SU-DHL-6 (cell line): Measurements from ENCODE around the gene HECW1.

Experiments used
- H2AFZ ChIP-seq: fragments of 200-600 bp; sonication (generic); 2 replicates; pipeline ENCODE4 v1.6.1; 2014; ENCODE audit warnings: low read depth, mild to moderate bottlenecking, moderate library complexity, mixed read lengths, antibody characterized with exemption, low read length; ENCODE audit not compliant: severe bottlenecking
- H3F3A ChIP-seq: fragments of 200-600 bp; shearing (Covaris generic); 2 replicates; pipeline ENCODE4 v1.6.0; 2016; ENCODE audit warnings: antibody characterized with exemption, mild to moderate bottlenecking; ENCODE audit not compliant: insufficient read depth
- H3K27ac ChIP-seq: fragments of 200-600 bp; sonication (generic); 2 replicates; pipeline ENCODE4 v1.5.1; 2016; ENCODE audit warnings: low read depth, mild to moderate bottlenecking, low read length, moderate library complexity, mixed read lengths
- H3K27me3 ChIP-seq: fragments of 200-600 bp; sonication (generic), shearing (Covaris generic); 2 replicates; pipeline ENCODE4 v1.6.0; 2014; ENCODE audit warnings: mild to moderate bottlenecking, low read length
- H3K36me3 ChIP-seq: fragments of 200-600 bp; sonication (generic); 2 replicates; pipeline ENCODE4 v1.6.1; 2014; ENCODE audit warnings: mild to moderate bottlenecking, low read length, mixed read lengths
- H3K4me2 ChIP-seq: fragments of 300-600, 200-600 bp; shearing (Covaris generic), sonication (generic); 2 replicates; pipeline ENCODE4 v1.6.0; 2014; ENCODE audit warnings: low read length, low read depth, mild to moderate bottlenecking; ENCODE audit not compliant: poor library complexity, severe bottlenecking
- H3K4me3 ChIP-seq: fragments of 200-600 bp; sonication (generic); 2 replicates; pipeline ENCODE4 v1.5.1; 2014; ENCODE audit warnings: antibody characterized with exemption, low read length, mild to moderate bottlenecking, mixed read lengths; ENCODE audit not compliant: insufficient read depth, poor library complexity, severe bottlenecking
- H3K79me2 ChIP-seq: fragments of 200-600 bp; sonication (generic); 2 replicates; pipeline ENCODE4 v1.6.1; 2014; ENCODE audit warnings: mild to moderate bottlenecking, low read length, moderate library complexity; ENCODE audit not compliant: insufficient read depth
- H3K9ac ChIP-seq: fragments of 200-600 bp; sonication (generic); 2 replicates; pipeline ENCODE4 v1.7.0; 2014; ENCODE audit warnings: mild to moderate bottlenecking, low read length
- H3K9me2 ChIP-seq: fragments of 200-600 bp; sonication (generic); replicated peaks from 2 replicates; pipeline ENCODE4 v1.6.1; 2014; ENCODE audit warnings: low read length; ENCODE audit not compliant: insufficient read depth
- H3K9me3 ChIP-seq: fragments of 200-600 bp; sonication (generic); 2 replicates; pipeline ENCODE4 v1.6.1; 2014; ENCODE audit warnings: low read length, mixed read lengths; ENCODE audit not compliant: insufficient read depth
- H4K20me1 ChIP-seq: fragments of 200-600 bp; sonication (generic); 2 replicates; pipeline ENCODE4 v1.6.1; 2014; ENCODE audit warnings: low read depth, mild to moderate bottlenecking, antibody characterized with exemption, low read length, moderate library complexity, mixed read lengths
- EZH2phosphoT487 ChIP-seq: fragments of 200-600 bp; sonication (generic), shearing (Covaris generic); conservative IDR thresholded peaks from 2 replicates; pipeline ENCODE4 v1.6.1; 2018; ENCODE audit warnings: mild to moderate bottlenecking, antibody characterized with exemption, low read length, moderate library complexity, mixed read lengths
- TF ChIP-seq, protein P1 (sequence below): fragments of 200-600 bp; sonication (generic); IDR thresholded peaks from one replicate; pipeline ENCODE4 v1.5.1; 2017; ENCODE audit warnings: antibody characterized with exemption, mild to moderate bottlenecking, low read length, moderate library complexity; ENCODE audit not compliant: insufficient read depth, poor library complexity, severe bottlenecking

Gene HECW1

DNA sequence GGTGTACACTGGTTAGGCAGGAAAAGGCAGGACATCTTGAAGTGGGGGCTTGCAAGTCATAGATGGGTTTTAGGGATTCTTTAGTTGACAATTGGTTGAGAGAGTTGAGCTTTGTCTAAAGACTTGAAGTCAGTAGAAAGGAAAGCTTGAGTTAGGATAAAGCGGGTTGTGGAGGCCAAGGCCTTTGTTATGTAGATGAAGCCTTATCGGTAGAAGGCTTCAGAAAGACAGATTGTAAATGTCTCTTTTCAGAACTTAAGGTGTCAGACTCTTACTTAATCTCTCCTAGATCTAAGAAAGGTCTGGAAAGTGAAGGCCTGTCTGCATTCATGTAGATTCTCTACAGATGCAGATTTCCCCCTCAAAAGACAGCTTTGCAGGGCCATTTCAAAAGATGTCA is 177.4 kb downstream of the HECW1 start:
- H4K20me1 ChIP-seq = no peaks in the 10 kb centered on the region
- TF ChIP-seq, protein P1, sequence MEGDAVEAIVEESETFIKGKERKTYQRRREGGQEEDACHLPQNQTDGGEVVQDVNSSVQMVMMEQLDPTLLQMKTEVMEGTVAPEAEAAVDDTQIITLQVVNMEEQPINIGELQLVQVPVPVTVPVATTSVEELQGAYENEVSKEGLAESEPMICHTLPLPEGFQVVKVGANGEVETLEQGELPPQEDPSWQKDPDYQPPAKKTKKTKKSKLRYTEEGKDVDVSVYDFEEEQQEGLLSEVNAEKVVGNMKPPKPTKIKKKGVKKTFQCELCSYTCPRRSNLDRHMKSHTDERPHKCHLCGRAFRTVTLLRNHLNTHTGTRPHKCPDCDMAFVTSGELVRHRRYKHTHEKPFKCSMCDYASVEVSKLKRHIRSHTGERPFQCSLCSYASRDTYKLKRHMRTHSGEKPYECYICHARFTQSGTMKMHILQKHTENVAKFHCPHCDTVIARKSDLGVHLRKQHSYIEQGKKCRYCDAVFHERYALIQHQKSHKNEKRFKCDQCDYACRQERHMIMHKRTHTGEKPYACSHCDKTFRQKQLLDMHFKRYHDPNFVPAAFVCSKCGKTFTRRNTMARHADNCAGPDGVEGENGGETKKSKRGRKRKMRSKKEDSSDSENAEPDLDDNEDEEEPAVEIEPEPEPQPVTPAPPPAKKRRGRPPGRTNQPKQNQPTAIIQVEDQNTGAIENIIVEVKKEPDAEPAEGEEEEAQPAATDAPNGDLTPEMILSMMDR = no peak
- no peak for TF ChIP-seq EZH2phosphoT487
- no peak overlapping the region for H3K4me3 ChIP-seq
- no peaks in the 10 kb centered on the region for H3F3A ChIP-seq
- no peaks in the 10 kb centered on the region for H3K9me2 ChIP-seq
- H3K36me3 ChIP-seq = no peaks in the 10 kb centered on the region
- no peaks in the 10 kb centered on the region for H3K79me2 ChIP-seq
- H3K27ac ChIP-seq = no peak overlapping the region
- H3K4me2 ChIP-seq = no peak overlapping the region
- H3K9me3 ChIP-seq = peaks cover 14% of the 10 kb centered on the region; the same call in 1 of the 2 replicates
- no peaks in the 10 kb centered on the region for H3K27me3 ChIP-seq
- H2AFZ ChIP-seq = no peak overlapping the region
- H3K9ac ChIP-seq = no peak overlapping the region

DNA sequence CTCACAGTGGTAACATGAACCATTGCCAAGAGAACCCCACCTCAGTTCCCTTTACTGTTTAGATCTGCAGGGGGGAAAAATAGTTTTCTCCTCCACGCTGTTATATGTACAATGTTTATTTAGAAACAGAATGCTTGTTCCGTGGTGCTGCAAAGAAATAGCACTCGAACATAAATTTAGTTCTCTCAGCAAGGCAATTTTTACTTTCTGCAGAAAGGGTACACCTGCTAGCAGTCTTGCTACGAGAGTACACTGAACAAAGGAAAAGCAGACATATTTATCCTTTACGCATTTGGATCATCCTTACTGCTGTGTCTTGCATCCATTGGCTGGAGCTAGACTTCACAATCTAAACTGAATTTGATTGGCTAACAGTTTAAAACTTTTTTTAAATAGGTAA is 178.5 kb downstream of the HECW1 start:
- H3K27ac ChIP-seq = no peak overlapping the region
- H3K79me2 ChIP-seq = no peaks in the 10 kb centered on the region
- no peak overlapping the region for H3K9ac ChIP-seq
- H3K4me2 ChIP-seq = no peak overlapping the region
- no peaks in the 10 kb centered on the region for H3K9me2 ChIP-seq
- TF ChIP-seq EZH2phosphoT487 = no peak
- TF ChIP-seq, protein P1 = no peak
- H3K9me3 ChIP-seq = peaks cover 14% of the 10 kb centered on the region; the same call in 1 of the 2 replicates
- H3F3A ChIP-seq = no peaks in the 10 kb centered on the region
- H3K27me3 ChIP-seq = no peaks in the 10 kb centered on the region
- no peaks in the 10 kb centered on the region for H3K36me3 ChIP-seq
- H3K4me3 ChIP-seq = no peak overlapping the region
- no peak overlapping the region for H2AFZ ChIP-seq
- no peaks in the 10 kb centered on the region for H4K20me1 ChIP-seq

DNA sequence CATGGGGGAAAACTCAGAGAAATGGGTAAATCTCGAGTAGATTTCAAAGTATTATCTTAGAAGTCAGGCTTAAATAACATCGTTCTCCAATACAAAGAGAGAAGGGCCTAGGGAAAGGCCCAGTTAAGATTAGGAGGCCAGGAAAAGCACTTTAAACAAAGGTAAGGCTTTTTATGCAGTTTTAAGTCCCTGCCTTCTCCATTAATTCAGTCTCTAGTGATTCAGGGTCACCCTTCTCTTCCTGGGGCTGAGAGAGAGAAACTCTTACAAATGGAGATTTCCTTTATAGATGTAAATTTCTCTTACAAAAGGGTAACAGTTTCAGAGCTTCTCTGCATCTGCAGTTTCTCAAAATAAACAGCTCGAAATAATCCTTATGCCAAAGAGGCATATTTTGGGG is 179.3 kb downstream of the HECW1 start:
- H3F3A ChIP-seq = no peaks in the 10 kb centered on the region
- H3K9me3 ChIP-seq = peaks cover 14% of the 10 kb centered on the region; the same call in 1 of the 2 replicates
- no peak overlapping the region for H3K4me2 ChIP-seq
- no peaks in the 10 kb centered on the region for H3K36me3 ChIP-seq
- H3K4me3 ChIP-seq = no peak overlapping the region
- TF ChIP-seq, protein P1 = no peak
- no peak for TF ChIP-seq EZH2phosphoT487
- H2AFZ ChIP-seq = no peak overlapping the region
- no peaks in the 10 kb centered on the region for H3K79me2 ChIP-seq
- no peak overlapping the region for H3K27ac ChIP-seq
- H3K27me3 ChIP-seq = no peaks in the 10 kb centered on the region
- H3K9me2 ChIP-seq = no peaks in the 10 kb centered on the region
- H4K20me1 ChIP-seq = no peaks in the 10 kb centered on the region
- no peak overlapping the region for H3K9ac ChIP-seq
